ENCODE results near the gene ARID3A. TPM values are rescaled to one million over a fixed set of nuclear protein-coding genes. Genes with fewer than 3 reads are reported as not detected.

ARID3A gene
- total and polyA plus RNA-seq, 2 donors (not counting 3 experiments of a cell fraction or from before 2014, with no cell fraction given), result 5.4 to 13.2 TPM

DNA sequence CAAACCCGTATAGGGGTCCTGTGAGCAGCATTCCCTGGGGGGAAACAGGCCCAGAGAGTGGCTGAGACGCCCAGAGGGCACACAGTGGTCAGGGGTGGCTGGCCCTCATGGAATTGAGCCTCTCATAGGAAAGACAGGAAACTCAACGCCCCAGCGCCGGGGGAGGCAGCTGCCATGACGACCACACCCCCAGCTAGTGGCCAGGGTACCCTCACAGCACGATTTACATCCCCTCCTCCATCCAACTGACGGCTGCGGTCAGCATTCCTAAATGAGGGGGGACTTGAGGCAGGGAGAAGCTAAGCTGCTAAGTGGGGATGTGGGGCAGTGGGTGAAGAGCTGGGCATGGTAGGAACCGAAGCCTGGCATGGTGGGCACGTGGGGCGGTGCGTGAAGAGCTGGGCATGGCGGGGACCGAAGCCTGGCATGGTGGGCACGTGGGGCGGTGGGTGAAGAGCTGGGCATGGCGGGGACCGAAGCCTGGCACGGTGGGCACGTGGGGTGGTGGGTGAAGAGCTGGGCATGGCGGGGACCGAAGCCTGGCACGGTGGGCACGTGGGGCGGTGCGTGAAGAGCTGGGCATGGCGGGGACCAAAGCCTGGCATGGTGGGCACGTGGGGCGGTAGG is 42.9 kb upstream of the ARID3A start:
- Histone ChIP-seq H3K9me1 (replicated peaks; ENCODE audit: control insufficient read depth, extremely low read depth, insufficient read depth, low read length) (no peaks in the 10 kb centered on the region), H3K27me3 (ENCODE audit: control insufficient read depth in 2 of 2, insufficient read depth in 2 of 2, low read length in 2 of 2) (no peaks in the 10 kb centered on the region), H3K9me3 (replicated peaks; ENCODE audit: control insufficient read depth, insufficient read depth, low read length) (no peaks in the 10 kb centered on the region), H4K20me1 (replicated peaks; ENCODE audit: control insufficient read depth, extremely low read depth, insufficient read depth, low read length) (no peaks in the 10 kb centered on the region), H3K36me3 (ENCODE audit: control insufficient read depth in 2 of 2, extremely low read depth in 1 of 2, insufficient read depth in 2 of 2, low read length in 2 of 2) (peaks cover 6 to 35% of the 10 kb centered on the region in 2 experiments), H2AFZ (ENCODE audit: low read depth, low read length) (no peak overlapping the region), H3K79me2 (ENCODE audit: control insufficient read depth, insufficient read depth, low read length) (no peaks in the 10 kb centered on the region), H3K4me2 (ENCODE audit: insufficient read depth, low read length) (no peak overlapping the region), H3K4me1 (ENCODE audit: control insufficient read depth, extremely low read depth, insufficient read depth, low read length) (no peaks in the 10 kb centered on the region), H3K4me3 (replicated peaks in 1 of 3; ENCODE audit: insufficient read depth in 1 of 3, low read depth in 1 of 3, low read length in 3 of 3) (no peak overlapping the region), H3K9ac (replicated peaks; ENCODE audit: extremely low read depth, insufficient read depth, low read length) (no peak overlapping the region), H3K27ac (ENCODE audit: insufficient read depth, low read depth, low read length) (no peak overlapping the region)
- BruUV-seq (replicated peaks), result no TSS peak
- TF ChIP-seq GATA2 (IDR thresholded peaks at IDR 0.05; ENCODE audit: insufficient read depth, insufficient read length, low read depth, low read length), result no peak
- TF ChIP-seq POLR2AphosphoS5 (IDR thresholded peaks at IDR 0.05; ENCODE audit: insufficient read depth, low read depth, low read length), result no peak
- TF ChIP-seq EZH2 (IDR thresholded peaks at IDR 0.05; ENCODE audit: borderline replicate concordance, low read depth, low read length, severe bottlenecking), result no peak
- no peak for TF ChIP-seq POLR2A (IDR thresholded peaks at IDR 0.05; ENCODE audit: low read depth, low read length)
- TF ChIP-seq MYC (IDR thresholded peaks at IDR 0.05; ENCODE audit: low read depth, low read length), result no peak
- TF ChIP-seq MAX (IDR thresholded peaks at IDR 0.05; ENCODE audit: insufficient read depth, insufficient read length), result no peak
- intact Hi-C loops (cut with micrococcal nuclease), result no loop called here
- DNase-seq (ENCODE audit: low read depth, low spot score) (no peak), FAIRE-seq (no peak)
- dilution Hi-C loops (cut with MboI; ENCODE audit: extremely low pct_ligation_motif_present, low sequenced_read_pairs), result no loop called here
- ChIA-PET POLR2A (no interaction called here), CTCF (interaction anchor here (1.2 kb wide), 1 partner anchor 26 kb away, joined by 4 read pairs; no protein-coding TSS in a partner anchor)

GRCh38 chr19:883661-884211 is 42.1 kb upstream of the ARID3A start:
- Histone ChIP-seq H3K9me1 (replicated peaks; ENCODE audit: control insufficient read depth, extremely low read depth, insufficient read depth, low read length) (no peaks in the 10 kb centered on the region), H3K4me2 (ENCODE audit: insufficient read depth, low read length) (no peak overlapping the region), H3K9me3 (replicated peaks; ENCODE audit: control insufficient read depth, insufficient read depth, low read length) (no peaks in the 10 kb centered on the region), H3K27ac (ENCODE audit: insufficient read depth, low read depth, low read length) (no peak overlapping the region), H4K20me1 (replicated peaks; ENCODE audit: control insufficient read depth, extremely low read depth, insufficient read depth, low read length) (no peaks in the 10 kb centered on the region), H3K79me2 (ENCODE audit: control insufficient read depth, insufficient read depth, low read length) (no peaks in the 10 kb centered on the region), H3K36me3 (ENCODE audit: control insufficient read depth in 2 of 2, extremely low read depth in 1 of 2, insufficient read depth in 2 of 2, low read length in 2 of 2) (peaks cover 8 to 37% of the 10 kb centered on the region in 2 experiments), H3K4me1 (ENCODE audit: control insufficient read depth, extremely low read depth, insufficient read depth, low read length) (no peaks in the 10 kb centered on the region), H3K9ac (replicated peaks; ENCODE audit: extremely low read depth, insufficient read depth, low read length) (no peak overlapping the region), H2AFZ (ENCODE audit: low read depth, low read length) (no peak overlapping the region), H3K27me3 (ENCODE audit: control insufficient read depth in 2 of 2, insufficient read depth in 2 of 2, low read length in 2 of 2) (no peaks in the 10 kb centered on the region), H3K4me3 (replicated peaks in 1 of 3; ENCODE audit: insufficient read depth in 1 of 3, low read depth in 1 of 3, low read length in 3 of 3) (no peak overlapping the region)
- dilution Hi-C loops (cut with MboI; ENCODE audit: extremely low pct_ligation_motif_present, low sequenced_read_pairs), result no loop called here
- DNase-seq (ENCODE audit: low read depth, low spot score), result no peak
- no peak for FAIRE-seq
- intact Hi-C loops (cut with micrococcal nuclease), result no loop called here
- CTCF ChIA-PET, result interaction anchor here (1.2 kb wide), 1 partner anchor 27 kb away, joined by 4 read pairs; no protein-coding TSS in a partner anchor
- TF ChIP-seq POLR2AphosphoS5 (IDR thresholded peaks at IDR 0.05; ENCODE audit: insufficient read depth, low read depth, low read length) (no peak), GATA2 (IDR thresholded peaks at IDR 0.05; ENCODE audit: insufficient read depth, insufficient read length, low read depth, low read length) (no peak), JUN (IDR thresholded peaks at IDR 0.05; ENCODE audit: borderline replicate concordance, insufficient read depth, insufficient read length, low read depth) (no peak), FOS (IDR thresholded peaks at IDR 0.05; ENCODE audit: borderline replicate concordance, insufficient read depth, low read length) (no peak), POLR2A (IDR thresholded peaks at IDR 0.05; ENCODE audit: low read depth, low read length) (no peak)
- TF ChIP-seq, protein P1, sequence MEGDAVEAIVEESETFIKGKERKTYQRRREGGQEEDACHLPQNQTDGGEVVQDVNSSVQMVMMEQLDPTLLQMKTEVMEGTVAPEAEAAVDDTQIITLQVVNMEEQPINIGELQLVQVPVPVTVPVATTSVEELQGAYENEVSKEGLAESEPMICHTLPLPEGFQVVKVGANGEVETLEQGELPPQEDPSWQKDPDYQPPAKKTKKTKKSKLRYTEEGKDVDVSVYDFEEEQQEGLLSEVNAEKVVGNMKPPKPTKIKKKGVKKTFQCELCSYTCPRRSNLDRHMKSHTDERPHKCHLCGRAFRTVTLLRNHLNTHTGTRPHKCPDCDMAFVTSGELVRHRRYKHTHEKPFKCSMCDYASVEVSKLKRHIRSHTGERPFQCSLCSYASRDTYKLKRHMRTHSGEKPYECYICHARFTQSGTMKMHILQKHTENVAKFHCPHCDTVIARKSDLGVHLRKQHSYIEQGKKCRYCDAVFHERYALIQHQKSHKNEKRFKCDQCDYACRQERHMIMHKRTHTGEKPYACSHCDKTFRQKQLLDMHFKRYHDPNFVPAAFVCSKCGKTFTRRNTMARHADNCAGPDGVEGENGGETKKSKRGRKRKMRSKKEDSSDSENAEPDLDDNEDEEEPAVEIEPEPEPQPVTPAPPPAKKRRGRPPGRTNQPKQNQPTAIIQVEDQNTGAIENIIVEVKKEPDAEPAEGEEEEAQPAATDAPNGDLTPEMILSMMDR (IDR thresholded peaks at IDR 0.05; ENCODE audit: extremely low read depth in 1 of 2, insufficient read depth in 1 of 2, low read depth in 1 of 2, low read length in 2 of 2), result no peak
- POLR2A ChIA-PET, result no interaction called here
- no TSS peak for BruUV-seq (replicated peaks)
